ENCODE data around the gene FOXO3. TPM values are rescaled to one million over a fixed set of nuclear protein-coding genes. Genes with fewer than 3 reads are reported as not detected.

Gene FOXO3
- total RNA-seq, 3 donors from 2014 or later, result 52.4 to 60.4 (median 60.1) TPM

- TF ChIP-seq CTCF (IDR thresholded peaks at IDR 0.05), result no peak
- no peaks in the 10 kb centered on the region for H3K9me3 ChIP-seq
- H3K4me1 ChIP-seq (ENCODE audit: low read depth), result no peaks in the 10 kb centered on the region
- intact Hi-C loops (cut with DNase I, micrococcal nuclease), result no loop called here
- no peak overlapping the region for H3K4me3 ChIP-seq
- no peak for DNase-seq
- ATAC-seq, result no peak
- H3K36me3 ChIP-seq (ENCODE audit: low read depth), result no peaks in the 10 kb centered on the region
Measured at GRCh38 chr6:108730635-108731515, 170.2 kb downstream of the FOXO3 start.

GRCh38 chr6:108732091-108732870 lies 171.6 kb downstream of the FOXO3 start:
- intact Hi-C loops (cut with DNase I, micrococcal nuclease), result no loop called here
- Histone ChIP-seq H3K9me3 (no peaks in the 10 kb centered on the region), H3K4me3 (no peak overlapping the region), H3K36me3 (ENCODE audit: low read depth) (no peaks in the 10 kb centered on the region), H3K4me1 (ENCODE audit: low read depth) (no peaks in the 10 kb centered on the region)
- peak; percentile 43 to 79 (median 61) for DNase-seq
- ATAC-seq, result peak; percentile 84
- TF ChIP-seq CTCF (IDR thresholded peaks at IDR 0.05), result no peak

- ATAC-seq (no peak), DNase-seq (no peak)
- intact Hi-C loops (cut with DNase I, micrococcal nuclease), result no loop called here
- Histone ChIP-seq H3K9me3 (no peaks in the 10 kb centered on the region), H3K4me1 (ENCODE audit: low read depth) (no peaks in the 10 kb centered on the region), H3K36me3 (ENCODE audit: low read depth) (no peaks in the 10 kb centered on the region), H3K4me3 (no peak overlapping the region)
- no peak for TF ChIP-seq CTCF (IDR thresholded peaks at IDR 0.05)
Measured at GRCh38 chr6:108733051-108733450, 172.3 kb downstream of the FOXO3 start.

- DNase-seq, result no peak
- no peak for ATAC-seq
Measured at GRCh38 chr6:108733706-108734265, 173.1 kb downstream of the FOXO3 start.

More at GRCh38 chr6:108733706-108734265, 173.1 kb downstream of the FOXO3 start:
- Histone ChIP-seq H3K9me3 (no peaks in the 10 kb centered on the region), H3K4me3 (no peak overlapping the region), H3K4me1 (ENCODE audit: low read depth) (peaks cover 4% of the 10 kb centered on the region), H3K36me3 (ENCODE audit: low read depth) (no peaks in the 10 kb centered on the region)
- TF ChIP-seq CTCF (IDR thresholded peaks at IDR 0.05), result no peak
- intact Hi-C loops (cut with DNase I, micrococcal nuclease), result no loop called here

Measured in mucosa of descending colon (tissue), 3 donors.